Liver (tissue), 9 donors: ENCODE data around the gene KRTAP12-1. TPM values are rescaled to one million over a fixed set of nuclear protein-coding genes. Genes with fewer than 3 reads are reported as not detected.

Experiments
- DNase-seq: peaks from one replicate; pipeline ENCODE4 v3.0.0-alpha.2; 2017; ENCODE audit warnings: low spot score
- H3K27ac ChIP-seq, 2 donors: one replicate each; pipeline ENCODE4 v1.7.0; 2013; ENCODE audit warnings: inconsistent platforms in 2 of 2, low read length in 2 of 2, control low read depth in 1 of 2, low read depth in 1 of 2, mild to moderate bottlenecking in 1 of 2
- H3K27me3 ChIP-seq, 4 donors: one replicate each; pipeline versions ENCODE4 v1.6.1 to v1.7.0; 2013; ENCODE audit warnings: low read length in 3 of 4, inconsistent platforms in 1 of 4, mild to moderate bottlenecking in 1 of 4, moderate library complexity in 1 of 4; ENCODE audit not compliant: control insufficient read depth in 4 of 4, insufficient read depth in 4 of 4
- H3K36me3 ChIP-seq, 4 donors: one replicate each; pipeline versions ENCODE4 v1.6.1 to v1.7.0; 2013; ENCODE audit warnings: low read length in 3 of 4, mild to moderate bottlenecking in 3 of 4, low read depth in 1 of 4, moderate library complexity in 1 of 4; ENCODE audit not compliant: control insufficient read depth in 4 of 4, insufficient read depth in 3 of 4
- H3K4me1 ChIP-seq, 4 donors: one replicate each; pipeline versions ENCODE4 v1.6.1 to v1.7.0; 2013; ENCODE audit warnings: low read length in 3 of 4, mild to moderate bottlenecking in 3 of 4, moderate library complexity in 1 of 4; ENCODE audit not compliant: control insufficient read depth in 4 of 4, insufficient read depth in 4 of 4
- H3K4me3 ChIP-seq, 3 donors: one replicate each; pipeline versions ENCODE4 v1.6.1 to v1.7.0; 2013; ENCODE audit warnings: low read length in 3 of 3, control low read depth in 1 of 3, low read depth in 1 of 3, mild to moderate bottlenecking in 1 of 3
- H3K9ac ChIP-seq, 2 donors: one replicate each; pipeline ENCODE4 v1.7.0; 2013; ENCODE audit warnings: low read length in 2 of 2, mild to moderate bottlenecking in 2 of 2, moderate library complexity in 2 of 2, control low read depth in 1 of 2, low read depth in 1 of 2
- H3K9me3 ChIP-seq, 4 donors: one replicate each; pipeline versions ENCODE4 v1.6.1 to v1.7.0; 2013; ENCODE audit warnings: low read length in 3 of 4; ENCODE audit not compliant: control insufficient read depth in 4 of 4
- EGR1 ChIP-seq, 2 donors: IDR thresholded peaks; 2 replicates each; pipeline ENCODE4 v1.6.1; 2016 to 2018; ENCODE audit warnings: antibody characterized with exemption in 2 of 2, low read depth in 2 of 2
- FOXA1 ChIP-seq: IDR thresholded peaks from 2 replicates; pipeline ENCODE4 v1.6.1; 2016; ENCODE audit warnings: antibody characterized with exemption
- FOXA2 ChIP-seq: IDR thresholded peaks from 2 replicates; pipeline ENCODE4 v1.6.1; 2016; ENCODE audit warnings: antibody characterized with exemption
- HNF4A ChIP-seq, 2 donors: conservative IDR thresholded peaks; 2 replicates each; pipeline ENCODE4 v1.6.1; 2016; ENCODE audit warnings: antibody characterized with exemption in 2 of 2, mild to moderate bottlenecking in 2 of 2
- HNF4G ChIP-seq: IDR thresholded peaks from 2 replicates; pipeline ENCODE4 v1.6.1; 2016; ENCODE audit warnings: antibody characterized with exemption
- JUND ChIP-seq, 2 donors: IDR thresholded peaks; 2 replicates each; pipeline ENCODE4 v1.6.1; 2016; ENCODE audit warnings: antibody characterized with exemption in 2 of 2
- NR2F2 ChIP-seq: IDR thresholded peaks from 2 replicates; pipeline ENCODE4 v1.6.1; 2016; ENCODE audit warnings: antibody characterized with exemption
- RAD21 ChIP-seq, 2 donors: IDR thresholded peaks; 2 replicates each; pipeline ENCODE4 v1.6.1; 2016; ENCODE audit warnings: antibody characterized with exemption in 2 of 2, mild to moderate bottlenecking in 2 of 2
- RXRA ChIP-seq, 2 donors: IDR thresholded peaks; 2 replicates each; pipeline ENCODE4 v1.6.1; 2017 to 2018; ENCODE audit warnings: antibody characterized with exemption in 2 of 2, mild to moderate bottlenecking in 1 of 2
- SP1 ChIP-seq: IDR thresholded peaks from 2 replicates; pipeline ENCODE4 v1.6.1; 2018; ENCODE audit warnings: antibody characterized with exemption, mild to moderate bottlenecking
- TAF1 ChIP-seq: conservative IDR thresholded peaks from 2 replicates; pipeline ENCODE4 v1.6.1; 2016; ENCODE audit warnings: antibody characterized with exemption, mild to moderate bottlenecking
- YY1 ChIP-seq: IDR thresholded peaks from 2 replicates; pipeline ENCODE4 v1.6.1; 2016; ENCODE audit warnings: antibody characterized with exemption, mild to moderate bottlenecking
- WGBS: extraction: QIAGEN DNeasy Blood & Tissue Kit; methylation state at CpG from one replicate; pipeline ENCODE4 v1.1.7; 2013; 5-methylcytosine and 5-hydroxymethylcytosine counted together
- polyA plus RNA-seq, 2 donors: library from polyadenylated mRNA; stranded (reverse) in 1 of 2; unstranded in 1 of 2; fragments of 200-250 nt in 1 of 2; fragments of >200 nt in 1 of 2; fragmentation: Nextera tagmentation in 1 of 2; extraction: Ambion mirVana in 1 of 2; gene quantifications; one replicate each; pipeline versions ENCODE4 v1.2.1 to v1.2.3, GENCODE V29; 2013 to 2015
- total RNA-seq, 2 donors: library from RNA; depleted of rRNA; stranded (reverse); fragments of >200 nt; gene quantifications; one replicate each; pipeline ENCODE4 v1.2.3, GENCODE V29; 2014
- TF ChIP-seq, protein P1 (sequence below): IDR thresholded peaks from 2 replicates; pipeline ENCODE4 v1.6.1; 2016; ENCODE audit warnings: antibody characterized with exemption, mild to moderate bottlenecking
- TF ChIP-seq, protein P2 (sequence below): fragments of 150-350 bp; IDR thresholded peaks from 2 replicates; pipeline ENCODE4 v1.5.1; 2017; ENCODE audit warnings: improper control_type of control experiment, low read depth, low read length; ENCODE audit not compliant: missing input control
- TF ChIP-seq, protein P3 (sequence below): IDR thresholded peaks from 2 replicates; pipeline ENCODE4 v1.6.1; 2016; ENCODE audit warnings: antibody characterized with exemption
- TF ChIP-seq, protein P4 (sequence below): IDR thresholded peaks from 2 replicates; pipeline ENCODE4 v1.6.1; 2016; ENCODE audit warnings: antibody characterized with exemption
- TF ChIP-seq, protein P5 (sequence below): IDR thresholded peaks from 2 replicates; pipeline ENCODE4 v1.6.1; 2016; ENCODE audit warnings: antibody characterized with exemption
- donor health status: healthy.
- donor health status: healthy.
- donor health status: healthy.
- donor health status: healthy.
- donor health status: healthy.

The KRTAP12-1 gene
- total and polyA plus RNA-seq, 4 donors = not detected

DNA sequence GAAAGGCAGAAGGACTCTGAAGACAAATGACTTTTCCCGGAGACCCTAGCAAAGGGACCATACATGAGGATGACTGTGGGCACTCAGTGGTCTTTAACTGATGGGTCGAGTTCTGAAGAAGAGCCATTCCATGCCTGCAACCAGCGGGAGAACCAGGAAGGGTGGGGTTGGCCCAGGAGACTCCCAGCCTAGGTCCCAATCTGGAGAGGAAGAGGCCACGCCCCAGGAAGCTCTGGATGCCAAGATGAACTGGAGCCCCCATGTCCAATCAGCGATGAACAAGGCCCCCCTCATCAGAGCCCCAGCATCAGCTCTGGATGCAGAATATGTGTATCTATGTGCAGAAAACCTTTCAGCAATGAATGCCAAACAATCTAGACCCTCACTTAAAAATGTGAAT, 41.2 kb downstream of the KRTAP12-1 start:
- H3K4me3 ChIP-seq = no peak overlapping the region
- no peaks in the 10 kb centered on the region for H3K4me1 ChIP-seq
- no peak for DNase-seq
- H3K27me3 ChIP-seq = peaks cover 0 to 3% (median 0%) of the 10 kb centered on the region in 4 donors
- H3K27ac ChIP-seq = no peak overlapping the region
- WGBS = 84% methylated on average over 5 of the region's 5 CpGs
- no peaks in the 10 kb centered on the region for H3K36me3 ChIP-seq
- H3K9me3 ChIP-seq = peaks cover 0 to 11% (median 4%) of the 10 kb centered on the region in 4 donors
- TF ChIP-seq, protein P1, sequence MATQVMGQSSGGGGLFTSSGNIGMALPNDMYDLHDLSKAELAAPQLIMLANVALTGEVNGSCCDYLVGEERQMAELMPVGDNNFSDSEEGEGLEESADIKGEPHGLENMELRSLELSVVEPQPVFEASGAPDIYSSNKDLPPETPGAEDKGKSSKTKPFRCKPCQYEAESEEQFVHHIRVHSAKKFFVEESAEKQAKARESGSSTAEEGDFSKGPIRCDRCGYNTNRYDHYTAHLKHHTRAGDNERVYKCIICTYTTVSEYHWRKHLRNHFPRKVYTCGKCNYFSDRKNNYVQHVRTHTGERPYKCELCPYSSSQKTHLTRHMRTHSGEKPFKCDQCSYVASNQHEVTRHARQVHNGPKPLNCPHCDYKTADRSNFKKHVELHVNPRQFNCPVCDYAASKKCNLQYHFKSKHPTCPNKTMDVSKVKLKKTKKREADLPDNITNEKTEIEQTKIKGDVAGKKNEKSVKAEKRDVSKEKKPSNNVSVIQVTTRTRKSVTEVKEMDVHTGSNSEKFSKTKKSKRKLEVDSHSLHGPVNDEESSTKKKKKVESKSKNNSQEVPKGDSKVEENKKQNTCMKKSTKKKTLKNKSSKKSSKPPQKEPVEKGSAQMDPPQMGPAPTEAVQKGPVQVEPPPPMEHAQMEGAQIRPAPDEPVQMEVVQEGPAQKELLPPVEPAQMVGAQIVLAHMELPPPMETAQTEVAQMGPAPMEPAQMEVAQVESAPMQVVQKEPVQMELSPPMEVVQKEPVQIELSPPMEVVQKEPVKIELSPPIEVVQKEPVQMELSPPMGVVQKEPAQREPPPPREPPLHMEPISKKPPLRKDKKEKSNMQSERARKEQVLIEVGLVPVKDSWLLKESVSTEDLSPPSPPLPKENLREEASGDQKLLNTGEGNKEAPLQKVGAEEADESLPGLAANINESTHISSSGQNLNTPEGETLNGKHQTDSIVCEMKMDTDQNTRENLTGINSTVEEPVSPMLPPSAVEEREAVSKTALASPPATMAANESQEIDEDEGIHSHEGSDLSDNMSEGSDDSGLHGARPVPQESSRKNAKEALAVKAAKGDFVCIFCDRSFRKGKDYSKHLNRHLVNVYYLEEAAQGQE = no peak
- TF ChIP-seq EGR1 (IDR thresholded peaks at IDR 0.05; ENCODE audit: low read depth in 2 of 2) = no peak
- TF ChIP-seq, protein P2, sequence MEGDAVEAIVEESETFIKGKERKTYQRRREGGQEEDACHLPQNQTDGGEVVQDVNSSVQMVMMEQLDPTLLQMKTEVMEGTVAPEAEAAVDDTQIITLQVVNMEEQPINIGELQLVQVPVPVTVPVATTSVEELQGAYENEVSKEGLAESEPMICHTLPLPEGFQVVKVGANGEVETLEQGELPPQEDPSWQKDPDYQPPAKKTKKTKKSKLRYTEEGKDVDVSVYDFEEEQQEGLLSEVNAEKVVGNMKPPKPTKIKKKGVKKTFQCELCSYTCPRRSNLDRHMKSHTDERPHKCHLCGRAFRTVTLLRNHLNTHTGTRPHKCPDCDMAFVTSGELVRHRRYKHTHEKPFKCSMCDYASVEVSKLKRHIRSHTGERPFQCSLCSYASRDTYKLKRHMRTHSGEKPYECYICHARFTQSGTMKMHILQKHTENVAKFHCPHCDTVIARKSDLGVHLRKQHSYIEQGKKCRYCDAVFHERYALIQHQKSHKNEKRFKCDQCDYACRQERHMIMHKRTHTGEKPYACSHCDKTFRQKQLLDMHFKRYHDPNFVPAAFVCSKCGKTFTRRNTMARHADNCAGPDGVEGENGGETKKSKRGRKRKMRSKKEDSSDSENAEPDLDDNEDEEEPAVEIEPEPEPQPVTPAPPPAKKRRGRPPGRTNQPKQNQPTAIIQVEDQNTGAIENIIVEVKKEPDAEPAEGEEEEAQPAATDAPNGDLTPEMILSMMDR = no peak
- no peak overlapping the region for H3K9ac ChIP-seq

DNA sequence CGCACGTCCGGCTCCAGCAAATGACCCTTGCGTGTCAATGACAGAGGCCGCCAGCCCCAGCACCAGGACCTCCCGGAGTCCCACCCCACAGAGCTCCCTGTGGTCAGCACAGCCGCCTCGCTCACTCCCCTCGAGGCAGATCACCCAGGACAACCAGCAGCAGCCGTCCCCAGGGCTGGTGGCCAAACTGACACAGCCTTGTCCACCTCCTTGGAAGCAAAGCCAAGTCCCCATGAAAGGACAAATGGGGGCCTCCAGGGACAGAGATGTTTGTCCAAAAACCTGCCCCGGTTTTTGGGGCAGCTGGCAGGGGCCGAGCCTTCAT, 42.7 kb downstream of the KRTAP12-1 start:
- no peaks in the 10 kb centered on the region for H3K36me3 ChIP-seq
- no peak overlapping the region for H3K4me3 ChIP-seq
- no peak overlapping the region for H3K27ac ChIP-seq
- peaks cover 0 to 8% (median 4%) of the 10 kb centered on the region in 4 donors for H3K9me3 ChIP-seq
- TF ChIP-seq HNF4A (conservative IDR thresholded peaks at IDR 0.05) = no peak
- TF ChIP-seq, protein P3, sequence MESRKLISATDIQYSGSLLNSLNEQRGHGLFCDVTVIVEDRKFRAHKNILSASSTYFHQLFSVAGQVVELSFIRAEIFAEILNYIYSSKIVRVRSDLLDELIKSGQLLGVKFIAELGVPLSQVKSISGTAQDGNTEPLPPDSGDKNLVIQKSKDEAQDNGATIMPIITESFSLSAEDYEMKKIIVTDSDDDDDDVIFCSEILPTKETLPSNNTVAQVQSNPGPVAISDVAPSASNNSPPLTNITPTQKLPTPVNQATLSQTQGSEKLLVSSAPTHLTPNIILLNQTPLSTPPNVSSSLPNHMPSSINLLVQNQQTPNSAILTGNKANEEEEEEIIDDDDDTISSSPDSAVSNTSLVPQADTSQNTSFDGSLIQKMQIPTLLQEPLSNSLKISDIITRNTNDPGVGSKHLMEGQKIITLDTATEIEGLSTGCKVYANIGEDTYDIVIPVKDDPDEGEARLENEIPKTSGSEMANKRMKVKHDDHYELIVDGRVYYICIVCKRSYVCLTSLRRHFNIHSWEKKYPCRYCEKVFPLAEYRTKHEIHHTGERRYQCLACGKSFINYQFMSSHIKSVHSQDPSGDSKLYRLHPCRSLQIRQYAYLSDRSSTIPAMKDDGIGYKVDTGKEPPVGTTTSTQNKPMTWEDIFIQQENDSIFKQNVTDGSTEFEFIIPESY = no peak
- TF ChIP-seq, protein P4, sequence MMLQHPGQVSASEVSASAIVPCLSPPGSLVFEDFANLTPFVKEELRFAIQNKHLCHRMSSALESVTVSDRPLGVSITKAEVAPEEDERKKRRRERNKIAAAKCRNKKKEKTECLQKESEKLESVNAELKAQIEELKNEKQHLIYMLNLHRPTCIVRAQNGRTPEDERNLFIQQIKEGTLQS = no peak
- TF ChIP-seq TAF1 = no peak
- TF ChIP-seq, protein P5, sequence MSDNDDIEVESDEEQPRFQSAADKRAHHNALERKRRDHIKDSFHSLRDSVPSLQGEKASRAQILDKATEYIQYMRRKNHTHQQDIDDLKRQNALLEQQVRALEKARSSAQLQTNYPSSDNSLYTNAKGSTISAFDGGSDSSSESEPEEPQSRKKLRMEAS = no peak
- TF ChIP-seq EGR1 (IDR thresholded peaks at IDR 0.05; ENCODE audit: low read depth in 2 of 2) = no peak
- TF ChIP-seq, protein P1 = no peak
- TF ChIP-seq YY1 = no peak
- TF ChIP-seq FOXA1 = no peak
- no peak for TF ChIP-seq SP1
- no peak for TF ChIP-seq NR2F2
- no peak for TF ChIP-seq HNF4G
- TF ChIP-seq RXRA (IDR thresholded peaks at IDR 0.05) = no peak
- TF ChIP-seq FOXA2 = no peak
- no peak for TF ChIP-seq RAD21 (IDR thresholded peaks at IDR 0.05)
- TF ChIP-seq, protein P2 = no peak
- TF ChIP-seq JUND (IDR thresholded peaks at IDR 0.05) = no peak
- no peak overlapping the region for H3K9ac ChIP-seq
- H3K27me3 ChIP-seq = peaks cover 0 to 3% (median 0%) of the 10 kb centered on the region in 4 donors
- 77% methylated on average over 12 of the region's 12 CpGs for WGBS
- DNase-seq = no peak
- H3K4me1 ChIP-seq = no peaks in the 10 kb centered on the region
